GM12801 (cell line): Measurements from ENCODE around the gene MICAL2.

Experiments used
- TF ChIP-seq, protein P1 (sequence below): IDR thresholded peaks from one replicate; pipeline ENCODE4 v1.5.1; 2011; ENCODE audit warnings: control low read depth; ENCODE audit not compliant: insufficient read length; ENCODE audit errors: extremely low read depth

Gene MICAL2

DNA sequence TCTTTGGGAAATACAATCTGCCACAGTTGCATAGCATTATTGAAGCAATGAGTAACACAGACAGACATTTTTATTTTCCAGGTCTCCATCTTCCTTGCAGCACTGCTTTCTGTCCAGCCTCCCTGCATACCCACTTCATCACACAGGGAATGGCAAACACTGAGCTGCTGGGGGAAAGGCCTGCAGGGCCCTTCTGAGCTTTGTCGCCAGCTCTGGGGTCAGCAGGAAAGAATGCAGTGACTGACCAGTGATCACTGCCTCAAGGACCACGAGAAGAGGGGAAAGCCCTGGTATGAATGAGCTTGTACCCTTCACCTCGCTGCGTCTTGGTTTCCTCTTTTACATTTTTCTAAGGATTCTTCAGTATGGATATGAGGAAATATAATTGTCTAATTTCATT lies 21.3 kb upstream of the MICAL2 start:
- TF ChIP-seq, protein P1, sequence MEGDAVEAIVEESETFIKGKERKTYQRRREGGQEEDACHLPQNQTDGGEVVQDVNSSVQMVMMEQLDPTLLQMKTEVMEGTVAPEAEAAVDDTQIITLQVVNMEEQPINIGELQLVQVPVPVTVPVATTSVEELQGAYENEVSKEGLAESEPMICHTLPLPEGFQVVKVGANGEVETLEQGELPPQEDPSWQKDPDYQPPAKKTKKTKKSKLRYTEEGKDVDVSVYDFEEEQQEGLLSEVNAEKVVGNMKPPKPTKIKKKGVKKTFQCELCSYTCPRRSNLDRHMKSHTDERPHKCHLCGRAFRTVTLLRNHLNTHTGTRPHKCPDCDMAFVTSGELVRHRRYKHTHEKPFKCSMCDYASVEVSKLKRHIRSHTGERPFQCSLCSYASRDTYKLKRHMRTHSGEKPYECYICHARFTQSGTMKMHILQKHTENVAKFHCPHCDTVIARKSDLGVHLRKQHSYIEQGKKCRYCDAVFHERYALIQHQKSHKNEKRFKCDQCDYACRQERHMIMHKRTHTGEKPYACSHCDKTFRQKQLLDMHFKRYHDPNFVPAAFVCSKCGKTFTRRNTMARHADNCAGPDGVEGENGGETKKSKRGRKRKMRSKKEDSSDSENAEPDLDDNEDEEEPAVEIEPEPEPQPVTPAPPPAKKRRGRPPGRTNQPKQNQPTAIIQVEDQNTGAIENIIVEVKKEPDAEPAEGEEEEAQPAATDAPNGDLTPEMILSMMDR: no peak

DNA sequence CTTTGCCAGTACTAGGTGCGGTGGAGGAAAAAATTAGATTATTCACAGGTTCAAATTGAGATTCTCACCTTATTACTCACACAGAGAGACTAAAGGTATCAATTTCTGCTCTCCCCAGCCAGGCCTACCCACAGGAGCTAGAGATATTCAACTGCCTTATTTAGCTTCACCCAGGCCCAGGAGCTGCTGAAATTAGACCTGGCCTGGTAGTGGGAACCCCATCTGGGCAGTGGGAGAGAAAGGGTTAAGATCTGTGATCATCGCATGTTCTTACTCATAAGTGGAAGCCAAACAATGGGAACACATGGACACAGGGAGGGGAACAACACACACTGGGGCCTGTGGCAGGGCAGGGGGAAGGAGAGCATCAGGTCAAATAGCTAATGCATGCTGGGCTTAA lies 20.9 kb upstream of the MICAL2 start:
- TF ChIP-seq, protein P1: no peak

DNA sequence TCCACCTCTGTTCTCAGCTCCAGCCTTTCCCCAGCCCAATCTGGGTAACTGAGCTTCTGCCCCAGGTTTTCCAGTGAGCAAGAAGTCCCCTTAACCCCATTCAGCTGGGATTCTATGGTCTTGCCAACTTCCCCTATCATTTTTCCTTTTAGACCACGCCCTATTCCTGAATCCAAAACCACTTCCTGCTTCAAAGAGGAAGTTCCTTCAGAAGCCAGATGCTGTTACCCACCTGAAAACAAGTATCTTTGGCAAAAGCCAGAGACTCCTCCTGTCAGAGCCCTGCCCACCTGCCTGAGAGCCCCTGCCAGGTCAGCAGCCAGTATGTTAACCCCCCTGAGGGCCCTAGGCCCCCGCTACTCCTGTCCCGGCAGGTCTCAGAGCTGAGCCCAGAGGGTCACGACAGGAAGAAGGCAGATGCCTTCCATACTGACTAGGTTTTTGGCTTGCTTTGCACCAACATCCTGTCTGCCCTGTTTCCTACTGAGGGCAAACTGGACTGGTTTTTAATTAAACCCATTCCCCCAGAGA lies 20.3 kb upstream of the MICAL2 start:
- TF ChIP-seq, protein P1: no peak

DNA sequence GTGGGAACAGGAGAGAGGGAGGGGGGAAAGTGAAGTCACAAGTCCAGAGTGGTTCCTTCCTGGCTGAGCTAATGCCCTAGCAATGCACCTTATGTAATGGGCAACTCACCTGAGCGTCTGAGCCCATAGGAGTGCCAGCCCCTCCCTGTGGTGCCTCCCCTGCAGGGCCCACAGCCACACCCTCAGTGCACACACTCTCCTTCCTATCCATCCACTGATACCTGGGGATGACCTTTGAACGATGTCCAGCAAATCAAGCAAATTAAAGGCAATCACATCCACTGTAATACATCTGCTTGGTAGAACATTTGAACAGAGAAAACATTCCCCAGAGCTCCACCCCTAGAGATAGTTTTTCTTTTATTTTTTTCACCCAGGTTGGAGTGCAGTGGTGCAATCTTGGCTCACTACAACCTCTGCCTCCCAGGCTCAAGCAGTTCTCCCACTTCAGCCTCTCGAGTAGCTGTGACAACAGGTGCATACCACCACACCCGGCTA lies 19.6 kb upstream of the MICAL2 start:
- TF ChIP-seq, protein P1: no peak

DNA sequence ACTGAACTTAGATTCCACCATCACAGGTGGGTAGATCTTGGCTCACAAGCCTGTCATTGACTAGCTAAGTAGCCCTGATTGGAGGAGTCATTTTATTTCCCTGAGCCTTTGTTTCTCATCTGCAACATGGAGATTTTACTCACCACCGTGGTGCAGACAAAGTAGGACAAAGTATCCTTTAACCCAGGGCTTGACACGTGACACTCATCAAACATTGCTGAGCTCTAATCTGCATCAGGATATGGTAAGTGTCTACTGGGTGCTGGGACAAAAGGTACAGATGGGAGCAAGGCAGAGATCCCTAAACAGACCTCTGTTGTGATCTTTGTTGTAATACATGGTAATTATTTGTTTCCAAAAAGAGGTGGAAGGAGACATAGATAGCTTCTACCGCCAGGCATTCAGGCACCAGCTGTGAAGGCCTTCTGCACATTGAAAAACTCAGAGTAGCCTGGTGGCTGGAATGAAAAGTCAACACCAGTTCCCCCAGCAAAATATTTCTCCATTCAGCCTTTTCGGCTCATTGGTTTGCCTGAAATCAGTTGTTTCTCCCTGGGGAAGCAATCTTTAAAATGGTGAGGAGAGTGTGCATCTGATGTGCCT lies 18.3 kb upstream of the MICAL2 start:
- TF ChIP-seq, protein P1: no peak

DNA sequence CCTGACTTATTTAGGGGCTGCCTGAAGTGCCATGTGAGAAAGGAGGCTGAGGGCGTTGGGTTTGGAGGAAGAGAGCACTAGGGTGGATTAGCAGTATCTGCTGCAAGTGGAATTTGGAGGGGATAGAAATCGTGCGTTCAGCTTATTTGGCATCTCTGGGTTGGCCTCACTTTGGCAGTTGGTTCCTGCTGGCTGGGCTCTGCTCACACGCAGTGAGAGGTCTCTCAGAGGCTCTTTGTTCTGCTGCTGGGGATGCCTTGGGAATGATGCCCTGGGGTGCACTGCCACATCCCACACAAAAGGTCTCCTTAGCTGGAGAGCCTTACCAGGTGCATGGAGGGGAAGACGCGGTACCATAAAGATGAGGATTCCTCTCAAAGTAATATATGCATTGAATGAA lies 17.7 kb upstream of the MICAL2 start:
- TF ChIP-seq, protein P1: no peak

DNA sequence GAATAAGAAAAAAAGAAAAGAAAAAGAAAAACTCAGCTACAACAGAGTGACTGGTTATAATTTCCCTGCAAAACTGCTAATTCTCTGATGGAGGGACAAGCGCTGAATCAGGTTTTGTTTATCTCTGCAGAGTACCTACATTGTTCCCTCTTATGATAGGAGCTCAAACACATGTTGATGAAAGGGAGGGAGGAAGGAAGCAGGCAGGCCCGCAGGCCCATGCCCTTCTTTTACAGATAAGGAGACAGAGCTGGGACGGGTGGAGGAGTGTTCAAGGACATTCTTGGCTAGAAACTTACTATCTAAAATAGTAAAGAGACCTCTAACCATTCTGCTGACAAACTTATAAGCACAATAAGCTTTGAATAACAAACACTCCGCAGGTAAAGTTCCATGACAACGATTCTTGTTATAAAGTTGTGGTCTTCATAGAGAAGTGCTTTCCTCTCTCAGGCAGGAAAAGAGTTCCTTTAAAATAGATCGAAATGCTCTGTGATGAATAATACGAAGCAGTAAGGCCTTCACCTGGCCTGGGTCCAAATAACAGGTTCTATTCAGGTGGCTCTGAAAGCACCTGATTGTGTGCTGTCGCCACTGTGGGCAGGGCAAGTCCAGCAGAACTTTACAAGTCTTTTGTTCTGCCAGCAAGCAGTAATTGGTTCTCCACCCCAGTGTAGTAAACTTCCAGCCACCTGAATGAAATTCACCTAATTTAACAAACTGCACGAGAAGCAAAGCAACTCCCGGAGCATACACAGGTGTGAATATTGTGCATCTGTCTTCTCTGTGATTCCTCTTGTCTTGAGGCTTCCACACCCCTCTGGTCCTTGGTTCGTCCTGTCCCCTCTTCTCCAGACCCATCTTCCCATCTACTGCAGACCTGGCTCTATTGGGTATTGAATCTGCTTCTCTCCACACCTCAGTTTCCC lies 15.3 kb upstream of the MICAL2 start:
- TF ChIP-seq, protein P1: no peak
